RWPE2 (cell line): ENCODE measurements around the gene KRTAP12-3.

Source experiments
- ATAC-seq: fragments of 200-7000 bp; cut with Tn5 transposase; 3 replicates; pipeline ENCODE4 v1.9.1; 2021; ENCODE audit warnings: low read depth
- DNase-seq: peaks from one replicate; pipeline ENCODE4 v3.0.0-alpha.2; 2020; ENCODE audit warnings: low spot score
- H3K27ac ChIP-seq: fragments of 450-650 bp; 2 replicates; pipeline ENCODE4 v1.5.1; 2017; ENCODE audit warnings: mild to moderate bottlenecking; ENCODE audit not compliant: poor library complexity, severe bottlenecking
- H3K27me3 ChIP-seq: fragments of 250-450 bp; sonication (Bioruptor Pico); 2 replicates; pipeline ENCODE4 v1.5.1; 2021; ENCODE audit warnings: mild to moderate bottlenecking, moderate library complexity; ENCODE audit not compliant: insufficient read depth, poor library complexity, severe bottlenecking
- H3K36me3 ChIP-seq: fragments of 250-450 bp; sonication (Bioruptor Pico); 2 replicates; pipeline ENCODE4 v1.5.1; 2020; ENCODE audit warnings: low read depth, mild to moderate bottlenecking, moderate library complexity
- H3K4me1 ChIP-seq: fragments of 250-450 bp; sonication (Bioruptor Pico); 2 replicates; pipeline ENCODE4 v1.5.1; 2021; ENCODE audit warnings: mild to moderate bottlenecking, moderate library complexity; ENCODE audit not compliant: insufficient read depth, poor library complexity, severe bottlenecking
- H3K4me3 ChIP-seq: fragments of 250-450 bp; sonication (Bioruptor Pico); 2 replicates; pipeline ENCODE4 v1.5.1; 2021; ENCODE audit warnings: mild to moderate bottlenecking, moderate library complexity; ENCODE audit not compliant: severe bottlenecking
- H3K9me3 ChIP-seq: fragments of 250-450 bp; sonication (Bioruptor Pico); 2 replicates; pipeline ENCODE4 v1.5.1; 2021; ENCODE audit warnings: mild to moderate bottlenecking, moderate library complexity; ENCODE audit not compliant: severe bottlenecking
- CTCF ChIP-seq: fragments of 450-650 bp; IDR thresholded peaks from one replicate; pipeline ENCODE4 v1.5.1; 2017; ENCODE audit warnings: mild to moderate bottlenecking, moderate library complexity; ENCODE audit not compliant: poor library complexity, severe bottlenecking

KRTAP12-3 gene

DNA sequence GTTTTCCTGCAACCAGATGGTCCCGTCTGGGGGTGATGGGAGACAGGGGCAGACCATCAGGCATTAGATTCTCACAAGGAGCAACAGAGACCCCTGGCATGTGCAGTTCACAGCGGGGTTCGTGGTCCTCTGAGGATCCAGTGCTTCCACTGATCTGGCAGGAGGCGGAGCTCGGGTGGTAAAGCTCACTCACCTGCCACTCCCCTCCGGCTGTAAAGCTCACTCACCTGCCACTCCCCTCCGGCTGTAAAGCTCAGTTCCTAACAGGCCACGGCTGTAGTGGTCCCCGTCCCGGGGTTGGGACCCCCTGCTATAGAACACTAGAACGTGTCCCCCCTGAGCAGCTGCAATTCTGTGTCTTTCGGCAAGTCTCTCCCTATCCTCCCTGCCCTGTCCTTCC is 43.8 kb downstream of the KRTAP12-3 start:
- H3K4me3 ChIP-seq, result no peak overlapping the region
- H3K9me3 ChIP-seq, result peaks cover 3% of the 10 kb centered on the region
- no peaks in the 10 kb centered on the region for H3K36me3 ChIP-seq
- peaks cover 33% of the 10 kb centered on the region for H3K27me3 ChIP-seq
- no peaks in the 10 kb centered on the region for H3K4me1 ChIP-seq
- H3K27ac ChIP-seq, result no peak overlapping the region
- no peak for DNase-seq
- ATAC-seq, result 0 out of 3 replicates have a peak, but pooled peaks have one; percentile 25
- no peak for TF ChIP-seq CTCF

DNA sequence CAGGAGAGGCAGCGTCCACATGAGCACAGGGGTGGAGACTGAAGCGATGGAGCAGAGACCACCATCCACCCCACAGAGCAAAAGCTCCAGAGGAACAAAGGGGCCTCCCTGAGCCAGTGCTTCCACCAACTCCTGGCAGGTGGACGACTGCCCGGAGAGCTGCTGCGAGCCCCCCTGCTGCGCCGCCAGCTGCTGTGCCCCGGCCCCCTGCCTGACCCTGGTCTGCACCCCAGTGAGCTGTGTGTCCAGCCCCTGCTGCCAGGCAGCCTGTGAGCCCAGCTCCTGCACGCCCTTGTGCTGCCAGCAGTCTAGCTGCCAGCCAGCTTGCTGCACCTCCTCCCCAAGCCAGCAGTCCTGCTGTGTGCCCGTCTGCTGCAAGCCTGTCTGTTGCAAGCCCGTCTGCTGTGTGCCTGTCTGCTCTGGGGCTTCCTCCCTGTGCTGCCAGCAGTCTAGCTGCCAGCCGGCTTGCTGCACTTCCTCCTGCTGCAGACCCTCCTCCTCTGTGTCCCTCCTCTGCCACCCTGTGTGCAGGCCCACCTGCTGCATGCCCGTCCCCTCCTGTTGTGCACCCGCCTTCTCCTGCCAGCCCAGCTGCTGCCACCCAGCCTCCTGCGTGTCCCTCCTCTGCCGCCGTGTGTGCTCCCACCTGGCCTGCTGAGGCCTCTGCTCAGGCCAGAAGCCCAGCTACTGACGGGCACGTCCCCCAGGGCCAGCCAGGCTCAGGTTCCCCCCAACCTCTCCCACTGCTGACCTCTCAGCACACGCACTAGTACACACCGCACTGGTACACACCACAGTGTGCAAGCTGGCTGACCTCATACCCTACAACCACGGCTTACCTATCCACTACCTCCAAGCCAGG is 44.6 kb downstream of the KRTAP12-3 start:
- no peak for TF ChIP-seq CTCF
- ATAC-seq, result no peak; the same call in 2 of the 3 replicates
- Histone ChIP-seq H3K4me1 (no peaks in the 10 kb centered on the region), H3K27ac (no peak overlapping the region), H3K27me3 (peaks cover 39% of the 10 kb centered on the region), H3K9me3 (peaks cover 3% of the 10 kb centered on the region), H3K36me3 (no peaks in the 10 kb centered on the region), H3K4me3 (no peak overlapping the region)
- DNase-seq, result no peak

DNA sequence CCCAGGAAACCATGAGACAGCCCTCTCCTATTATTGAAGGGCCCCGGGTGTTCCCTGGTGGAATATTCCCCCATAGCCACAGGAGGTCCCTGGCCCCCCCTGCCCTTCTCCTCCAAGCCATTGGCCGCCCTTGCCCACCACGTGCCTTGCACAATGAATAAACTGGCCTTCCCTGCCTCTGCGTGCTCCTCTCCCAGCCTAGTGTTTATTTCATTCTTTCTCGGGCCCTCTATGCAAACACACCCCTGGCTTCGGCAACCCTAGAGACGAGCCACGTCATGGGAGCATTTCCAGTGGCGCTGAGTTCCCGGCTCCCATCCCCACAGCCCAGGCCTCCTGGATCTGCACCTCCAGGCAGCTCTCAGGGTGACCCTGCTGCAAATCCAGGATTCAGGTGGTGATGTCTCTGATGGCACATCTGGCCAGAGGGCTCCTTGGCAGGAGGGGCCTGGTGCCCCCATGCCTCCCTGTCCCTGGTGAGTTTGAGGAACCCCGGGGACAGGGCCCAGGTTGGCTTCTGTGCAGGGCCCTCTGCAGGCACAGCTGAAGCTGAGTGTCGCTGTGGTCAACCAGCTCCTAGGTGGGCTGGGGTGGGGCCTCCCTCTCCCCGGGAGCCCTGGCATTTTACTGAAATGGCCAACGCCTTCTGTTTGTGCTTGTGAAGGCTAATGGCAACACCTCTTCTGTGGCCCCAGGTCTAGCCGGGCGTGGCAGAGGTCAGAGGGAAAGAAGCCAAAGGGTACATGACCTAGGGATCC is 45.4 kb downstream of the KRTAP12-3 start:
- ATAC-seq, result no peak

DNA sequence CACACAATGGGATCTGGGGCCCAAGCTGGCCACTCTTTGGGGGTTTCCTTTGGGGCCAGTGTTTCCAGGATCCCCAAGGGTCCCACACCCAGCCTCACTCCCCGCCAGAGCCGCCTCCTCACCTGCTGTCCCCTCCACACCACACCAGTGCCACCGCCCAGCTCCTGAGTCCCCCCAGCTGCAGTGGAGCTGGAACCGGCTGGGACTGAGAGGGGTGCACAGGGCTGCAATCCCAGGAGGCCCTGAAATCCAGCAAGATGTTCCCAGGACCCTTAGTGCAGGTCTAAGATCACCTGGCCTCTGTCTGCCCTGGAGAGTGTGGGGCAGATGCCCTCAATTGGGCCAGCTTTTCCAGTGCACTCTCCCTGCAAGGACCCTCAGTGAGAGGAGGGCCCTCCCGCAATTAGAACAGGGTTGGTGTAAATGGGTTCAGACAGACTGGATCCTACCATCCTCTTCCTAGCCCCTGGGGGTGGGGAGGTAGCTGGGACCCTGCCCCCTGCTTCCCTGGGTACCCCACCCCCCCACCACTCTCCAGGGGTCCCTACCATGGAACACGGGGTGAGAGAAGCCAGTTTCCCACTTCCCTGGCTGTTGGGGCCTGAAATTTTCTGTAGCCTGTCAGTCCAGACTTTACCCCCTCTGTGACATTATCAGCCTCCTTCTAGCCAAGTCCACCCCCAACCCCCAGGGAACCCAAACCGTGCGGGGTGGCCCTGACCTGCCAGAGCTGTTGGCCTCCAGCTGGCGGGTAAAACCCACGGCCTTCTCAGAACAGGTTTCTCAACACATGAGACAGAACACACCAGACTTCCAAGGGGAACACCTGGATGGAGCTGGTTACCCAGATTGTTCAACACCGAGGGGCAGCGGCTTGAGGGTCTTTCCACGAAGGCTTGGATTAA is 46.3 kb downstream of the KRTAP12-3 start:
- no peak overlapping the region for H3K27ac ChIP-seq
- no peaks in the 10 kb centered on the region for H3K4me1 ChIP-seq
- H3K9me3 ChIP-seq, result peaks cover 3% of the 10 kb centered on the region
- peaks cover 39% of the 10 kb centered on the region for H3K27me3 ChIP-seq
- H3K4me3 ChIP-seq, result no peak overlapping the region
- no peak for ATAC-seq
- DNase-seq, result peak; percentile 29
- TF ChIP-seq CTCF, result no peak
- H3K36me3 ChIP-seq, result no peaks in the 10 kb centered on the region

More for the DNA sequence above, 45.4 kb downstream of the KRTAP12-3 start:
- peaks cover 39% of the 10 kb centered on the region for H3K27me3 ChIP-seq
- no peaks in the 10 kb centered on the region for H3K4me1 ChIP-seq
- no peak for TF ChIP-seq CTCF
- no peak overlapping the region for H3K27ac ChIP-seq
- no peak for DNase-seq
- no peak overlapping the region for H3K4me3 ChIP-seq
- H3K36me3 ChIP-seq, result no peaks in the 10 kb centered on the region
- peaks cover 3% of the 10 kb centered on the region for H3K9me3 ChIP-seq
